ENCODE measurements around the gene XYLT2. TPM values are rescaled to one million over a fixed set of nuclear protein-coding genes. Genes with fewer than 3 reads are reported as not detected.
A peak's percentile ranks its signal among the peaks of the same experiment; 100 is the strongest.

Gene XYLT2
- total RNA-seq, 4 donors from 2014 or later: 23.5 to 41.3 (median 34.6) TPM

- no peak overlapping the region for H3K4me3 ChIP-seq (ENCODE audit: low read depth, poor library complexity, severe bottlenecking)
- intact Hi-C loops (cut with DNase I; ENCODE audit: low total_unique reads): no loop called here
- 56 to 65% methylated on average over 2 of the region's 2 CpGs for WGBS, 2 donors
- TF ChIP-seq CTCF (IDR thresholded peaks at IDR 0.05) (no peak), POLR2A (IDR thresholded peaks at IDR 0.05) (no peak)
- no peak for DNase-seq (ENCODE audit: low spot score in 2 of 2)
Observed at GRCh38 chr17:50317121-50317520, 28.8 kb upstream of the XYLT2 start.

- no peak for TF ChIP-seq CTCF (IDR thresholded peaks at IDR 0.05)
- no peak for TF ChIP-seq POLR2A (IDR thresholded peaks at IDR 0.05)
- H3K4me3 ChIP-seq (ENCODE audit: low read depth, poor library complexity, severe bottlenecking): no peak overlapping the region
- intact Hi-C loops (cut with DNase I; ENCODE audit: low total_unique reads): no loop called here
- WGBS, 2 donors: 40 to 41% methylated on average over 10 of the region's 10 CpGs
- DNase-seq (ENCODE audit: low spot score in 2 of 2): peak in 1 of 2 donors; percentile 56
Observed at GRCh38 chr17:50318501-50319285, 27.2 kb upstream of the XYLT2 start.

- no peak for DNase-seq (ENCODE audit: low spot score in 2 of 2)
- TF ChIP-seq CTCF (IDR thresholded peaks at IDR 0.05) (no peak), POLR2A (IDR thresholded peaks at IDR 0.05) (no peak)
- 51 to 52% methylated on average over 12 of the region's 12 CpGs for WGBS, 2 donors
- intact Hi-C loops (cut with DNase I; ENCODE audit: low total_unique reads): no loop called here
- no peak overlapping the region for H3K4me3 ChIP-seq (ENCODE audit: low read depth, poor library complexity, severe bottlenecking)
Observed at GRCh38 chr17:50319306-50320004, 26.5 kb upstream of the XYLT2 start.

- H3K4me3 ChIP-seq (ENCODE audit: low read depth, poor library complexity, severe bottlenecking): no peak overlapping the region
- DNase-seq (ENCODE audit: low spot score in 2 of 2): no peak
- 65 to 67% methylated on average over 7 of the region's 7 CpGs for WGBS, 2 donors
- TF ChIP-seq CTCF (IDR thresholded peaks at IDR 0.05) (no peak), POLR2A (IDR thresholded peaks at IDR 0.05) (no peak)
- intact Hi-C loops (cut with DNase I; ENCODE audit: low total_unique reads): no loop called here
Observed at GRCh38 chr17:50322271-50322670, 23.7 kb upstream of the XYLT2 start.

- TF ChIP-seq POLR2A (IDR thresholded peaks at IDR 0.05) (no peak), CTCF (IDR thresholded peaks at IDR 0.05) (no peak)
- intact Hi-C loops (cut with DNase I; ENCODE audit: low total_unique reads): no loop called here
- 71 to 78% methylated on average over 5 of the region's 5 CpGs for WGBS, 2 donors
Observed at GRCh38 chr17:50323060-50323459, 22.9 kb upstream of the XYLT2 start.

More at GRCh38 chr17:50323060-50323459, 22.9 kb upstream of the XYLT2 start:
- H3K4me3 ChIP-seq (ENCODE audit: low read depth, poor library complexity, severe bottlenecking): no peak overlapping the region
- no peak for DNase-seq (ENCODE audit: low spot score in 2 of 2)
